H54 (cell line): ENCODE measurements around the gene NPHP4.

ENCODE experiments used
- DNase-seq: peaks from one replicate; pipeline ENCODE4 v3.0.0; 2011; ENCODE audit warnings: low spot score, mixed read lengths; ENCODE audit not compliant: insufficient read length
- FAIRE-seq: peaks from 3 replicates; lab custom pipeline; 2011; peaks lifted over from hg19 to GRCh38; lab: Jason Lieb, UNC
- POLR2A ChIP-seq: IDR thresholded peaks from 2 replicates; pipeline ENCODE4 v1.6.1; 2011; ENCODE audit warnings: low read depth, mild to moderate bottlenecking, low read length

NPHP4 gene

DNA sequence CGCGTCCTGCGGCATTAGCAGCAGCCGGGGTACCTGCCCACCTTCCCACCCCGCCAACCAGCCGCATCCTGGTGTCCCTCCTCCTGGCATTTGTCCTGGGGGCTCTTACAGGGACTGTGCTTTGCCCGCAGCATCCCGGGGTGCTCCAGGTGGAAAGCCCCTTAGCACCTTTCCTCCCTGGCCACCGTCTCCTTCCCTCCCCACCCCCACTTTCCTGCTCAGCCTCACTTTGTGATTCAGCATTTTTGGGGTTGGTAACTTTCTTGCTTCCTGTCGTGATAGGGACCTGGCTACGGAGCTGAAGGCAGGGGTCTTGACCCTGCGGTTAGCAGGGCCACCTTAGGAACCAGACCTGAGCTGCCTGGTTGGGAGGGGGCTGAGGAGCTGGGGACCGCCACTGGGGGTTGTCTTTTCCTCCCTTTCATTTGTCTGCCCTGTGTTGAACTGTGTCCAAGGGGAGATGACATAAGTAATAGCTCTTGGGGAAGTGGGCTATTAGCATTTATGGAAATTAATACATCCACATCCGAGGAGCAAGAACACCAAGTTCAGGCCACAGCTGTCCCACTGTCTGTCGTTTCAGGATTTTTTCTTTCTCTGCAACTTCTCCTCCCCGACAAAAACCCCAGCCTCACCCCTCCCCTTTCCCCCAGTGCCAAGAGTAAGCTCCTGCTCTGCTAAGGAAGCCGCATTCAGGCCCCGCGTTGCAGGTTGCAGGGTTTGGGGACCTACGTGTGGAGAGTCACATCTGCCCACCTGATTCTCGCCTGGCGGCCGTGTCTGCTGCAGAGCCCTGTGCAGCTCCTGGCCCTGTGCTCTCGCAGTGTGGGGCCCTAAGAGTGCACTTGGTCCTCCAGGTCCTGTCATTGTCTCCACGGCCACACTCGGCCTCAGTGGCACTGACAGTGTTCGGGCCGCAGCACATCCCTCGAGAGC, 1.6 kb upstream of the NPHP4 start:
- no peak for TF ChIP-seq POLR2A
- no peak for FAIRE-seq
- DNase-seq = no peak

DNA sequence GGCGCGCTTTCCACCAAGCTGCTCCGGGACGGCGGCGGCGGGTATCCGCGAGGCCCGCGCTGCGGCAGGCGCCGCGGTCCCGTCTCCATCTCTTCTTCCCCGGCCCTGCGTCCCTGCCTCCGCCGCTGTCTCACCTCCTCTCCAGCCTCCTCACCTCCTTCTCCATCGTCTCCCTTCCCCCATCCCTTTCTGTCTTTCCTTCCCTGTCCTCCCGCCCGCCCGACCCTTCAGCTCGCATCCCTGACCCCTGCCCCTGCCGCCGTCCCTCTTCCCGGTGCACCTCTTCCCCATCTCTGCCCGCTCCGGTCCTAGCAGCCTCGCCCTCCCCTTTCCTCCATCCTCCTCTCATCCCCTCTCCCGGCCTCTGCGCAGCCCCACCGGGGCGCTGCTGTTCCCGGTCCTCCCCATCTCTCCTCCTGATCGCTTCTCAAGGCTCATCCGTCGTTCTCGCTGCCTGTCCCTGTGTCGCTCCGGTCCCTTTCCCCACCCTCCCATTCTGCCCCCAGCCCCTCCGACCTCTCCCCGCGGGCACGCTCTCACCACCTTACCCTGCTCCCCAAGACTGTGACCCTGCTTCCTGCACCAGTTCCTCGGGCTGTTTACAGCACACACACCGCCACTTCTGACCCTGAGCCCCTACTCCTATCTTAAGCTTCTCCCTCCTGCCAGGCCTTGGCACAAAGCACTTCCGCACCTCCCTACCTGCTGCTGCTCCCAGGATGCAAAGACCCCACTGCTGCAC, 760 bp upstream of the NPHP4 start:
- no peak for FAIRE-seq
- no peak for TF ChIP-seq POLR2A
- DNase-seq = peak; percentile 40

DNA sequence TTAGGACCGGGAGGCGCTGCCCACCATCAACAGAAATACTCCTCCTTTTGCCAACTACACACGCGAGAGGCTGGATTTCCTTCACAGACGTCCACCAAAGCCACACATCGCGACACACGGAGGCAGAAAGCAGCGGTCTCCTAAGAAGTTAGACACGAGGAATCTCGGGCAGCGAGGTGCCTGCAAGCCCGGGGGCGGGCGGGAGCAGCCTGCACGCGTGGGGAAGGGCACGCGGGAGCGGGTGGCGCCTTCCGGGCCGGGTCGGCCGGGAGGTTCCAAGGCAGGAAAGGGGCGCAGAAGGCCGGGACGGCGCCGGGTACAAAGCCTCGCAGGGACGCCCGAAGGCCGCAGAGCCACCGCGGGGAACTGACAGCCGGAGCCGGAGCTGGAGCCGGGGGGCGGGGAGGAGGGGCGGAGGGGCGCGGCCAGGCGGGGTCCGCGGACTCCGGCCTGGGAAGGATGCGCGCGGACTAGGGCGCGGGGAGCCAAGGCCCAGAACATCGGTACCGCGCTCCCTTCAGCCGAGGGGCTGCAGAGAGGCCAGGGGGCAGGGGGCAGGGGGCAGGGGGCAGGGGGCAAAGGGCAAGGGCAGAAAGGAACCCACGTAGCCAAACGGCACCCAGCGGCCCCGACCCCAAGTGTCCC, 722 bp downstream of the NPHP4 start:
- FAIRE-seq (no peak), DNase-seq (peak; percentile 51)
- TF ChIP-seq POLR2A = no peak

DNA sequence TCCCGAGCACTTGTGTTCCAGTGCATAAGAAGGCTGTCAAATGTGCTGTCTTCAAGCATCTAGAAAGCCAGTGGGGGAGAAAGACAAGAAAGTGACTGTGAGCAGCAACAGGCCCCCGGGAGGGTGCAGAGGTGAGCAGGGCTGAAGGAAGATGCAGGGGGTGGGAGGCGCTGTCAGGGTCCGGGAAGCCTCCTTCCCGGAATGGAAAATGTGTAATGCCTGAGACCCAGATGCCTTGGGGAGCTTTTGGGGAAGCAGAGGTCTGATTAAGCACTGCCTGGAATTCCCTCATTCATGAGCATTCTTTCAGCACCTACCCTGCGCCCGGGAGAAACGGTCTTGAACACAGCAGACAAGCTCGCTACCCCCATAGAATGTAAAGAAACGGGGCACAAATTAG, 1.3 kb downstream of the NPHP4 start:
- TF ChIP-seq POLR2A = no peak
- no peak for FAIRE-seq
- no peak for DNase-seq

DNA sequence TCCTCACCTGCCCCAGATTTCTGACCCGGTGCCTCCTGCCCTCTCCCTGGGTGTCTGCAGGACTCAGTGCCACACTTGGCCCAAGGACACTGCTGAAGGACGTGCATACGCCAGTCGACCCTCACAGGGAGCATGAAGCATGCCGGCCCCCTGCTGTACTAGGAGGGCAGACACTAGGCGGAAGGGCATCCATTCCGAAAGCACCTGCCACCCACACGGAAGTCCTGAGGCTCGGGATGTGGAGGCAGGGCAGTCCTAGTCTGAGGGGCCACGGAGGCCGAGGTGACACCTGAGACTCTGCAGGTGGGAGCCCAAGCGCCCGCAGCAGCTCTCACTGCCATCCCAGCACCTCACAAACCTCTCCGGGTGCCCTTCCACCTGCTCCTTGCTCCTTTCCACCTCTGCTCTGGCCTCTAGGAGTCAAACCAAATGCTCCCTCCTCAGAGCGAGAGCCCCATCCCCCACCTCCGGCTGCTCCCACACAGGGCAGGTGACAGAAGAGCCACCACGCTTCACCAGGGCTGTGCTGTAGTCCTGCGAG, 2.4 kb downstream of the NPHP4 start:
- FAIRE-seq = no peak
- no peak for TF ChIP-seq POLR2A

DNA sequence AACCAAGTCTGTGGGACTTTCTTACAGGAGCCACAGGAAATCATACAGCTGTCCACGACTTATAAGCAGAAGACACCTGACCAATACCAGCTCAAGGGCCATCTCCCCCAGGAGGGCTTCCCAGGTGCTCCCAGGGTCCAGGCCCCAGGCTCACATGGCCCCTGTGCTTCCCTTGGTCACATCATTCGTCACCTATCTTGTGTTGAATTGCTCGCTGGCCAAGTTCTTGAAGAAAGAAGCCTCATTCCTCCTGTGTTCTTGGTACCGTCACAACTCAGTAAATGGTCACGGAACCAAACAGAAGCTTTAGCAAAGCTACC, 3.0 kb downstream of the NPHP4 start:
- no peak for FAIRE-seq
- TF ChIP-seq POLR2A = no peak
- DNase-seq = no peak

More for the DNA sequence above, 2.4 kb downstream of the NPHP4 start:
- no peak for DNase-seq

DNA sequence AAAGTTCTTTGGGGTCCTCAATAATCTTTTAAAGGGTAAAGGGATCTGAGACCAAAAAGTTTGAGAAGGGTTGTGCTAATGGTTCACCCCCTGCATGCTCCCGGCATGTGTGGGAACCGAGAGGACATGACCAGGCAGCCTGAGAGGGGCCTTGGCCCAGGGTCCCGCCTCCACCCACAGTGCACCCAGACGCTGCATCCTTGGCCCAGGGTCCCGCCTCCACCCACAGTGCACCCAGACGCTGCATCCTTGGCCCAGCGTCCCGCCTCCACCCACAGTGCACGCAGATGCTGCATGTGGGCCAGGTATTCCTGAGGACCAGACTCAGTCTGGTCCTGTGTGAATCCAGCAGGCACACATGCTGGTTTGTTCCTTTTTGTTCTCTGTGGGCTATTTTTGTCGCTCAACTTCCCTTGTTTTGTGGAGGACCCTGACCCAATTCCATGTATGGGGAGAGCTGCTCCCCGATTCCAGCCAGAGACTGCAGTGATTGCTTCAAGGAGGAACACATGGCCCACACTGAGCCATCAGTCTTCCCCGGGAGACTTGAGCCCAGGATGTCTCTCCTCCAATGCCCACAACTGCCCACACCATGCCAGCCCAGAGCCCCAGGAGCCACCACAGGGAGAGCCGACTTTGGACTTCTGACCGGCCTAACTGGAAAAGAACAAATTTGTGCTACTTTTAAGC, 3.5 kb downstream of the NPHP4 start:
- DNase-seq (no peak), FAIRE-seq (no peak)
- TF ChIP-seq POLR2A = no peak

DNA sequence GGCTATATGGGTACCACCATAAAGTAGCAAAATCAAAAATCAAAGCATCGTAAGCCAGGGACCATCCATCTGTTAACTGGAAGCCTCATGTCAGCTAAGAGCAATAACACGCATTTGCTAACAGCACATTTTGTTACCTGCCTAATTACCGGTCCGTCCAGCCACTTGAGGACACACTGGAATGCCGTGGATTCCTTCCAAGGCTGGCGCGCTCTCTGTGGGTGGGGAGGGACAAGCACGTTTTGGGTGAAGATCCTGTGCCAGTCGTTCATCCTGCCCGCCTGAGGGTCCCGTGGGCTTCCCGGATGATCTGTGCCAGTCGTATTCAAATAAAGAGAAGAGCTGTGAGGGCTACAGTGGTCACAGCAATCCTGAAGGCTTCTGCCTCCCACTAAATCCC, 6.2 kb downstream of the NPHP4 start:
- no peak for FAIRE-seq
- DNase-seq = no peak
- TF ChIP-seq POLR2A = no peak

DNA sequence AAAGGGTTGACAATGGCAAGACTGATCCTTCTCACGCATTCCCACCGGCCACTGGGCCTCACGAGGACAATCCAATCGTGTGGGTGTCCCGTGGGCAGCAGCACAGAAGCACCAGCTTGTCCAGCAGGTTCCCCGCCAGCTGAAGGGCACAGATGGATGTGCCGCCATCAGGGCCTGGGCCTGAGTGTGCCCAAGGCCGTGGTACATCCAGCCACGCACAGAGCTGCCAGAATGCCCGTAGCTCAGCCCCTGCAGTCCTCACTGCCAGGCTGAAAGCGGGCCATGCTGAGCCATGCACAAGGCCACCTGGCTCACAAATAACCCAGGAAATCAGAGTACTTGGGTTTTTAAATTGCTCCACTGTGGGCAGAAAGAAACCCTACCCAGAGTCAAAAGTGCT, 7.0 kb downstream of the NPHP4 start:
- DNase-seq (no peak), FAIRE-seq (no peak)
- no peak for TF ChIP-seq POLR2A

DNA sequence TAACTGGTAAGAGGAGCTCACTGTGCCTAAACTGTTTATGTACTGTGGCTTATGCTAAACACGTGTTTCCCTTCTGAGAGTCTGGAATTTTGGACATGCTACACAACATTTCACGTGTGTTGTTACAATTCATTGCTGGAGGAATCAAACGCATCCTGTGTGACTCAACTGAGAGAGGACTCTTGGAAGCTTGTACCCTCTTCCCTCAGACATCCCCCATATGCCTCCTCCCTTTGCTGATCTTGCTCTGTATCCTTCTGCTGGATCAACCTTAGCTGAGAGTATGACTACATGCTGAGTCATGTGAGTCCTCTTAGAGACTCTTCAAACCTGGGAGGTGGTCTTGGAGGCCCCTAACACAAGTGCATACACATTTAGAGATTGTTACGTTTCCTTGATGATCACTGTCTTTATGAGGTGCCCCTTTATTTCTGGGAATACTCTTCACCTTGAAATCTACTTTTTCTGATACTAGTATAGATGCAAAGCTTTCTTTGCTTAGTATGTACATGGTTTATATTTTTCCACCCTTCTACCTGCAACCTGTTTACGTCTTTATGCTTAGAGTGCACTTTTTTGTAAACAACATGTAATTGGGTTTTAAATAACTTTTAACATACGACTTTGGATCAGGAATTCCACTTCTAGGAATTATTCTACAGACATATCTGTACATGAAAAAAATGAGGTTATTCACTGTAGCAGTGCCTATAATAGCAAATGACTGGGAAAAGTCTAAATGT, 8.7 kb downstream of the NPHP4 start:
- FAIRE-seq (peak; percentile 73), DNase-seq (no peak)
- no peak for TF ChIP-seq POLR2A

DNA sequence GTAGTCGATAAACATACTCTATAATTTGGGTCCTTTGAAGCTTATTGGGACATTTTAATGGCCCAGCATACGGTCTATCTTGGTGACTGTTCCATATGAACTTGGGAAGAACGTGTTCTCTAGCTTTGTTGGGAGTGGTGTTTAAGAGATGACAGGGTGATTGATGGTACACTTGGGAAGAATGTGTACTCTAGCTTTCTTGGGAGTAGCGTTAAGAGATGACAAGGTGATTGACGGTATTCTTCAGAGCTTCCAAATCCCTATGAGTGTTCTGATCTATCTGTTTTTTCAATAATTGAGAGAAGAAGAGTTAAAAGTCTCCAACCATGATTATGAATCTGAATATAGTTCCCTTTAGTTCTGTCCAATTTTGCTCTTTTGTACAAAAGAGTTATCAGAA, 9.4 kb downstream of the NPHP4 start:
- DNase-seq = no peak
- no peak for TF ChIP-seq POLR2A

DNA sequence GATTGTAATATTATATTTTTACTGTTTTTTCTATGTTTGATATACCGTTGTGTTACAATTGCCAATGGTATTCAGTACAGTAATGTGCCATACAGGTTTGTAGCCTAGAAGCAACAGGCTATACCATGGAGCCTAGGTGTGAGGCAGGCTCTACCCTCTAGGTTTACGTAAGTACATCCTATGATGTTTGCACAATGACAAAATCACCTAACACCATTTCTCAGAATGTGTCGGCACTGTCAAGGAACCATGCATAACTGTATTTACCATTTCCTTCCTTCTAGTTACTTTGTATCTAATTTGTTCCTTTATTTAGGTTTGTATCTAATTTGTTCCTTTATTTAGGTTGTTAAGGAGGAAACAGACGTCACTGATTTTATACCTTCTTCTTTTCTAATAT, 9.9 kb downstream of the NPHP4 start:
- no peak for TF ChIP-seq POLR2A
- DNase-seq = no peak
- FAIRE-seq = no peak

More for the DNA sequence above, 9.4 kb downstream of the NPHP4 start:
- no peak for FAIRE-seq

DNA sequence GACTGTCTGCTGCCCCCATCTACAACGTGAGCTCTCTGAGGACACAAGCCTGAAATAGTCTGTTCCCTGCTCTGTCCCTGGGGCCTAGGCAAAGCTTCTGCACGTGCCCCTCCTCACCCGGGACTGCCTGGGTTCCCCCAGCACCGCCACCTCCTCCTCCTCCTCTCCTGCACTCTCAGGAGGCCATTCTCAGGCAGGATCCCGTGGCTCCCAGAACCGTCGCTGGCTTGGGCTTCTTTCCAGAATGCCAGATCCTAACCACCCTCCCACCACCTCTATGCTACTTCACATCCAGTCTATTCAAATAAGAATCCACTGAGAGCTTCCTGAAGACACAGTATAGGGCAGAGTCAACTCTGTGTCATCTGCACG, 11.2 kb downstream of the NPHP4 start:
- TF ChIP-seq POLR2A = no peak
- no peak for FAIRE-seq
- no peak for DNase-seq
